Measurements from ENCODE around the gene PNMA8C. TPM values are rescaled to one million over a fixed set of nuclear protein-coding genes. Genes with fewer than 3 reads are reported as not detected.

PNMA8C gene
- polyA plus RNA-seq, 1 donor (not counting 4 experiments of a cell fraction or from before 2014, with no cell fraction given) = not detected

DNA sequence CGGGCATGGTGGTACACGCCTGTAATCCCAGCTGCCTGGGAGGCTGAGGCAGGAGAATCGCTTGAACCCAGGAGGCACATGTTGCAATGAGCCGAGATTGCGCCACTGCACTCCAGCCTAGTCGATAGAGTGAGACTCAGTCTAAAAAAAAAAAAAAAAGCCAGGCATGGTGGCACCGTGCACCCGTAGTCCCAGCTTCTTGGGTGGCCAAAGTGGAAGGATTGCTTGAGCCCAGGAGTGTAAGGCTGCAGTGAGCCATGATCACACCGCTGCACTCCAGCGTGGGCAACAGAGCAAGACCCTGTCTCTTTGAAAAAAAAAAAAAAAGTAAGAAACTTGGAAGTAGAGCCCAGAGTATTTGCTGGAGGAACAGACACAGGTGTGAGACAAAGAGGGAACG, 43.1 kb downstream of the PNMA8C start:
- H3K36me3 ChIP-seq (ENCODE audit: control insufficient read depth in 2 of 2, extremely low read depth in 1 of 2, insufficient read depth in 2 of 2, low read length in 2 of 2) = peaks cover 28 to 35% of the 10 kb centered on the region in 2 experiments

DNA sequence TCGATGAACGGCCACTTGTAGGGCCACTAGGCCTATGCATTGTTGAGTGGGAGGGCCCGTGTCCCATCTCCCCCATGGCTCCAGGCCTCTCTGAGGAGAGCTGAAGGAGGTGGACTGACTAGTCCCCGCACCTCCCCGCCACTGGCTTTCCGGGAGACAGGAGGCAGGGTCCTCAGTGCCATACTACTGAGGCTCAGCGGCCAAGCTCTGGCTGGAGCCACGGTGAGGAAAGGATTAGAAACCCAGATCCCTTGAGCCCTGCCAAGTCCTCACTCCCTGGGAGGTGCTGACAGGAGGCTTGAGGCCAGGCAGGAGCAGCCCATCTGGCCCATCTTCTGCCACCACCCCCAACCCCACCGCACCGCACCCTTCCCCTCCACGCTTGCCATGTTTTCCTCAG, 44.3 kb downstream of the PNMA8C start:
- no peaks in the 10 kb centered on the region for H3K27me3 ChIP-seq (ENCODE audit: control insufficient read depth, extremely low read depth, insufficient read depth, low read length)
- no peak overlapping the region for H3K9ac ChIP-seq (ENCODE audit: control insufficient read depth, extremely low read depth, insufficient read depth, low read length)
- no peaks in the 10 kb centered on the region for H4K20me1 ChIP-seq (ENCODE audit: control insufficient read depth, extremely low read depth, insufficient read depth, low read length)
- no peak overlapping the region for H3K4me3 ChIP-seq (ENCODE audit: control insufficient read depth in 2 of 3, extremely low read depth in 1 of 3, insufficient read depth in 2 of 3, low read depth in 1 of 3, low read length in 3 of 3)
- peaks cover 27% of the 10 kb centered on the region in 2 experiments for H3K36me3 ChIP-seq (ENCODE audit: control insufficient read depth in 2 of 2, extremely low read depth in 1 of 2, insufficient read depth in 2 of 2, low read length in 2 of 2)
- TF ChIP-seq, protein P1, sequence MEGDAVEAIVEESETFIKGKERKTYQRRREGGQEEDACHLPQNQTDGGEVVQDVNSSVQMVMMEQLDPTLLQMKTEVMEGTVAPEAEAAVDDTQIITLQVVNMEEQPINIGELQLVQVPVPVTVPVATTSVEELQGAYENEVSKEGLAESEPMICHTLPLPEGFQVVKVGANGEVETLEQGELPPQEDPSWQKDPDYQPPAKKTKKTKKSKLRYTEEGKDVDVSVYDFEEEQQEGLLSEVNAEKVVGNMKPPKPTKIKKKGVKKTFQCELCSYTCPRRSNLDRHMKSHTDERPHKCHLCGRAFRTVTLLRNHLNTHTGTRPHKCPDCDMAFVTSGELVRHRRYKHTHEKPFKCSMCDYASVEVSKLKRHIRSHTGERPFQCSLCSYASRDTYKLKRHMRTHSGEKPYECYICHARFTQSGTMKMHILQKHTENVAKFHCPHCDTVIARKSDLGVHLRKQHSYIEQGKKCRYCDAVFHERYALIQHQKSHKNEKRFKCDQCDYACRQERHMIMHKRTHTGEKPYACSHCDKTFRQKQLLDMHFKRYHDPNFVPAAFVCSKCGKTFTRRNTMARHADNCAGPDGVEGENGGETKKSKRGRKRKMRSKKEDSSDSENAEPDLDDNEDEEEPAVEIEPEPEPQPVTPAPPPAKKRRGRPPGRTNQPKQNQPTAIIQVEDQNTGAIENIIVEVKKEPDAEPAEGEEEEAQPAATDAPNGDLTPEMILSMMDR (optimal IDR thresholded peaks at IDR 0.05 in 1 of 3, IDR thresholded peaks at IDR 0.05 in 1 of 3, conservative IDR thresholded peaks at IDR 0.05 in 1 of 3; ENCODE audit: extremely low read depth in 1 of 3, insufficient read depth in 2 of 3, low read length in 3 of 3) = no peak
- no peak for TF ChIP-seq EZH2 (IDR thresholded peaks at IDR 0.05; ENCODE audit: low read length)
- H2AFZ ChIP-seq (ENCODE audit: control insufficient read depth, low read length) = no peak overlapping the region
- peaks cover 1% of the 10 kb centered on the region for H3K9me3 ChIP-seq (ENCODE audit: control insufficient read depth, low read depth, low read length)
- peaks cover 2% of the 10 kb centered on the region for H3K79me2 ChIP-seq (ENCODE audit: control insufficient read depth, insufficient read depth, low read length)
- FAIRE-seq = no peak
- H3K9me1 ChIP-seq (ENCODE audit: control insufficient read depth, extremely low read depth, insufficient read depth, low read length) = no peaks in the 10 kb centered on the region
- dilution Hi-C loops (cut with MboI; ENCODE audit: extremely low pct_ligation_motif_present, low sequenced_read_pairs) = no loop called here
- H3K4me2 ChIP-seq (ENCODE audit: control insufficient read depth, extremely low read depth, insufficient read depth, low read depth, low read length) = no peak overlapping the region
- H3K4me1 ChIP-seq (ENCODE audit: control insufficient read depth, extremely low read depth, insufficient read depth, low read length) = no peaks in the 10 kb centered on the region
- DNase-seq (ENCODE audit: low read depth, low spot score) = no peak
- no peak overlapping the region for H3K27ac ChIP-seq (ENCODE audit: control insufficient read depth, insufficient read depth, low read length)

More for the DNA sequence above, 43.1 kb downstream of the PNMA8C start:
- Histone ChIP-seq H3K27me3 (ENCODE audit: control insufficient read depth, extremely low read depth, insufficient read depth, low read length) (no peaks in the 10 kb centered on the region), H3K9ac (ENCODE audit: control insufficient read depth, extremely low read depth, insufficient read depth, low read length) (no peak overlapping the region), H3K79me2 (ENCODE audit: control insufficient read depth, insufficient read depth, low read length) (no peaks in the 10 kb centered on the region), H2AFZ (ENCODE audit: control insufficient read depth, low read length) (no peak overlapping the region), H3K4me1 (ENCODE audit: control insufficient read depth, extremely low read depth, insufficient read depth, low read length) (no peaks in the 10 kb centered on the region), H3K27ac (ENCODE audit: control insufficient read depth, insufficient read depth, low read length) (no peak overlapping the region), H3K9me3 (ENCODE audit: control insufficient read depth, low read depth, low read length) (peaks cover 4% of the 10 kb centered on the region), H3K4me3 (ENCODE audit: control insufficient read depth in 2 of 3, extremely low read depth in 1 of 3, insufficient read depth in 2 of 3, low read depth in 1 of 3, low read length in 3 of 3) (no peak overlapping the region), H3K9me1 (ENCODE audit: control insufficient read depth, extremely low read depth, insufficient read depth, low read length) (no peaks in the 10 kb centered on the region), H3K4me2 (ENCODE audit: control insufficient read depth, extremely low read depth, insufficient read depth, low read depth, low read length) (no peak overlapping the region), H4K20me1 (ENCODE audit: control insufficient read depth, extremely low read depth, insufficient read depth, low read length) (no peaks in the 10 kb centered on the region)
- FAIRE-seq (no peak), DNase-seq (ENCODE audit: low read depth, low spot score) (no peak)
- TF ChIP-seq EZH2 (IDR thresholded peaks at IDR 0.05; ENCODE audit: low read length) = no peak
- TF ChIP-seq, protein P1 (optimal IDR thresholded peaks at IDR 0.05 in 1 of 3, IDR thresholded peaks at IDR 0.05 in 1 of 3, conservative IDR thresholded peaks at IDR 0.05 in 1 of 3; ENCODE audit: extremely low read depth in 1 of 3, insufficient read depth in 2 of 3, low read length in 3 of 3) = no peak
- dilution Hi-C loops (cut with MboI; ENCODE audit: extremely low pct_ligation_motif_present, low sequenced_read_pairs) = no loop called here
